K562 (cell line): ENCODE measurements around the gene FSTL4. TPM values are rescaled to one million over a fixed set of nuclear protein-coding genes. Genes with fewer than 3 reads are reported as not detected.
A peak's percentile ranks its signal among the peaks of the same experiment; 100 is the strongest.

ENCODE experiments used
- ARID3A ChIP-seq: IDR thresholded peaks from 2 replicates; pipeline ENCODE4 v1.6.1; 2012; ENCODE audit warnings: low read depth, low read length, improper control_type of control experiment, borderline replicate concordance
- ATF3 ChIP-seq, 2 experiments: fragments of 450-650 bp in 1 of 2; sonication (generic) in 1 of 2; formaldehyde crosslinking in 1 of 2; IDR thresholded peaks in 1 of 2; conservative IDR thresholded peaks in 1 of 2; 2 replicates each; pipeline versions ENCODE4 v1.6.1 to v1.8.1; 2016 to 2023; ENCODE audit warnings: mild to moderate bottlenecking in 2 of 2, moderate library complexity in 2 of 2, inconsistent platforms in 1 of 2, missing genetic modification reagents in 1 of 2
- BRD4 ChIP-seq: fragments of 200-600 bp; sonication (generic); IDR thresholded peaks from 2 replicates; pipeline ENCODE4 v1.6.1; 2017; ENCODE audit warnings: inconsistent platforms
- CHAMP1 ChIP-seq: fragments of 450-650 bp; IDR thresholded peaks from 2 replicates; pipeline ENCODE4 v1.6.1; 2016; ENCODE audit warnings: mild to moderate bottlenecking
- DPF2 ChIP-seq: fragments of 450-650 bp; IDR thresholded peaks from 2 replicates; pipeline ENCODE4 v1.6.1; 2016
- E2F5 ChIP-seq: sonication (generic); formaldehyde crosslinking; IDR thresholded peaks from 2 replicates; pipeline ENCODE4 v1.8.0; 2022; ENCODE audit warnings: mild to moderate bottlenecking, missing genetic modification reagents
- FOXK2 ChIP-seq, 2 experiments: fragments of 450-650 bp; IDR thresholded peaks in 1 of 2; conservative IDR thresholded peaks in 1 of 2; 2 replicates each; pipeline ENCODE4 v1.6.1; 2016; ENCODE audit warnings: low read depth in 2 of 2, mild to moderate bottlenecking in 1 of 2
- HDAC2 ChIP-seq: fragments of 450-650 bp; IDR thresholded peaks from 2 replicates; pipeline ENCODE4 v1.6.1; 2016; ENCODE audit warnings: mild to moderate bottlenecking
- HOMEZ ChIP-seq: fragments of 250-450 bp; sonication (Bioruptor Pico); IDR thresholded peaks from 2 replicates; pipeline ENCODE4 v1.4.0; 2020; ENCODE audit warnings: mild to moderate bottlenecking, moderate library complexity
- MBD2 ChIP-seq: sonication (generic); IDR thresholded peaks from 2 replicates; pipeline ENCODE4 v1.6.1; 2016; ENCODE audit warnings: low read depth, borderline replicate concordance
- NFE2 ChIP-seq: IDR thresholded peaks from 2 replicates; pipeline ENCODE4 v1.6.1; 2014; ENCODE audit warnings: antibody characterized with exemption, low read depth
- NR3C1 ChIP-seq: sonication (generic); formaldehyde crosslinking; IDR thresholded peaks from 2 replicates; pipeline ENCODE4 v1.8.1; 2022; ENCODE audit warnings: missing genetic modification reagents
- SIRT6 ChIP-seq: IDR thresholded peaks from one replicate; pipeline ENCODE4 v1.6.1; 2012; ENCODE audit warnings: low read depth, mild to moderate bottlenecking, control low read depth, inconsistent platforms, low read length, moderate library complexity
- SMC3 ChIP-seq: conservative IDR thresholded peaks from 2 replicates; pipeline ENCODE4 v1.6.1; 2011; ENCODE audit warnings: low read depth, low read length, improper control_type of control experiment; ENCODE audit not compliant: insufficient read depth
- SP1 ChIP-seq: sonication (generic); formaldehyde crosslinking; IDR thresholded peaks from 2 replicates; pipeline ENCODE4 v1.8.1; 2022; ENCODE audit warnings: mild to moderate bottlenecking, missing genetic modification reagents
- SRF ChIP-seq, 2 experiments: fragments of 250-450, 450-650 bp in 1 of 2; sonication (Bioruptor Pico) in 1 of 2; sonication (generic) in 1 of 2; formaldehyde crosslinking; IDR thresholded peaks; 2 replicates each; pipeline versions ENCODE4 v1.5.0 to v1.5.1; 2020 to 2022; ENCODE audit warnings: mild to moderate bottlenecking in 1 of 2, missing genetic modification reagents in 1 of 2
- ZNF124 ChIP-seq: sonication (generic); formaldehyde crosslinking; IDR thresholded peaks from 2 replicates; pipeline ENCODE4 v1.8.1; 2022; ENCODE audit warnings: missing genetic modification reagents
- ZNF347 ChIP-seq: fragments of 450-650 bp; formaldehyde crosslinking; IDR thresholded peaks from 2 replicates; pipeline ENCODE4 v1.4.0; 2020; ENCODE audit warnings: low read depth, mild to moderate bottlenecking, moderate library complexity
- ZNF695 ChIP-seq: fragments of 450-650 bp; formaldehyde crosslinking; IDR thresholded peaks from 2 replicates; pipeline ENCODE4 v1.4.0; 2020; ENCODE audit warnings: mild to moderate bottlenecking, moderate library complexity
- polyA plus RNA-seq, 8 experiments: library from polyadenylated mRNA; depleted of rRNA in 4 of 8; stranded (reverse) in 5 of 8; unstranded in 3 of 8; fragments of >200 nt; fragmentation: Nextera tagmentation in 2 of 8; fragmentation: Illumina TruSeq in 1 of 8; extraction: Ambion mirVana in 2 of 8; extraction: Trizol in 1 of 8; gene quantifications; 2 replicates each; pipeline versions ENCODE4 v1.2.1 to v1.2.3, GENCODE V29; 2011 to 2014; ENCODE audit warnings: inconsistent platforms in 1 of 8, missing spikeins in 1 of 8
- total RNA-seq, 7 experiments: library from RNA; depleted of rRNA in 6 of 7; stranded (reverse); fragments of >200 nt in 6 of 7; fragmentation: Illumina TruSeq in 2 of 7; extraction: Trizol in 2 of 7; gene quantifications; 2 replicates each; pipeline versions ENCODE4 v1.2.1 to v1.2.3, GENCODE V29; 2011 to 2021; ENCODE audit warnings: low replicate concordance in 1 of 7

FSTL4 gene
- total and polyA plus RNA-seq, 9 of the 15 experiments (the other 6 are each of a cell fraction or from before 2014, with no cell fraction given) = 0.08 to 0.18 (median 0.10) TPM; not detected in 5

GRCh38 chr5:133245191-133246052 lies 366.9 kb downstream of the FSTL4 start (continued):
- TF ChIP-seq SMC3 = no peak
- no peak for TF ChIP-seq HDAC2
- peak in 1 of 2 experiments; percentile 75; a peak in 1 of 4 replicates for TF ChIP-seq SRF (CRISPR knock-in tag; IDR thresholded peaks at IDR 0.05)
- no peak for TF ChIP-seq MBD2
- TF ChIP-seq SIRT6 = no peak
- no peak for TF ChIP-seq ZNF695
- no peak for TF ChIP-seq ARID3A
- 0 out of 4 replicates have a peak, but pooled peaks of 1 of the 2 experiments have one; percentile 4 for TF ChIP-seq FOXK2 (conservative IDR thresholded peaks at IDR 0.05 in 1 of 2, IDR thresholded peaks at IDR 0.05 in 1 of 2; ENCODE audit: low read depth in 2 of 2)
- no peak for TF ChIP-seq ZNF347 (CRISPR knock-in tag)
- 0 out of 2 replicates have a peak, but pooled peaks have one; percentile 28 for TF ChIP-seq SP1
- TF ChIP-seq E2F5 (CRISPR knock-in tag) = no peak
- peak; percentile 75 for TF ChIP-seq DPF2
- peak; percentile 96 for TF ChIP-seq ATF3 (IDR thresholded peaks at IDR 0.05)
- peak; percentile 80; the same call in 1 of the 2 replicates for TF ChIP-seq ATF3 (CRISPR knock-in tag; conservative IDR thresholded peaks at IDR 0.05)
- no peak for TF ChIP-seq HOMEZ (CRISPR knock-in tag)
- no peak for TF ChIP-seq CHAMP1
- no peak for TF ChIP-seq NR3C1
- TF ChIP-seq ZNF124 = no peak
- 0 out of 2 replicates have a peak, but pooled peaks have one; percentile 14 for TF ChIP-seq NFE2
- TF ChIP-seq BRD4 = no peak
